ENCODE results near the gene PLA2G4F.

Gene PLA2G4F, protein sequence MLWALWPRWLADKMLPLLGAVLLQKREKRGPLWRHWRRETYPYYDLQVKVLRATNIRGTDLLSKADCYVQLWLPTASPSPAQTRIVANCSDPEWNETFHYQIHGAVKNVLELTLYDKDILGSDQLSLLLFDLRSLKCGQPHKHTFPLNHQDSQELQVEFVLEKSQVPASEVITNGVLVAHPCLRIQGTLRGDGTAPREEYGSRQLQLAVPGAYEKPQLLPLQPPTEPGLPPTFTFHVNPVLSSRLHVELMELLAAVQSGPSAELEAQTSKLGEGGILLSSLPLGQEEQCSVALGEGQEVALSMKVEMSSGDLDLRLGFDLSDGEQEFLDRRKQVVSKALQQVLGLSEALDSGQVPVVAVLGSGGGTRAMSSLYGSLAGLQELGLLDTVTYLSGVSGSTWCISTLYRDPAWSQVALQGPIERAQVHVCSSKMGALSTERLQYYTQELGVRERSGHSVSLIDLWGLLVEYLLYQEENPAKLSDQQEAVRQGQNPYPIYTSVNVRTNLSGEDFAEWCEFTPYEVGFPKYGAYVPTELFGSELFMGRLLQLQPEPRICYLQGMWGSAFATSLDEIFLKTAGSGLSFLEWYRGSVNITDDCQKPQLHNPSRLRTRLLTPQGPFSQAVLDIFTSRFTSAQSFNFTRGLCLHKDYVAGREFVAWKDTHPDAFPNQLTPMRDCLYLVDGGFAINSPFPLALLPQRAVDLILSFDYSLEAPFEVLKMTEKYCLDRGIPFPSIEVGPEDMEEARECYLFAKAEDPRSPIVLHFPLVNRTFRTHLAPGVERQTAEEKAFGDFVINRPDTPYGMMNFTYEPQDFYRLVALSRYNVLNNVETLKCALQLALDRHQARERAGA

DNA sequence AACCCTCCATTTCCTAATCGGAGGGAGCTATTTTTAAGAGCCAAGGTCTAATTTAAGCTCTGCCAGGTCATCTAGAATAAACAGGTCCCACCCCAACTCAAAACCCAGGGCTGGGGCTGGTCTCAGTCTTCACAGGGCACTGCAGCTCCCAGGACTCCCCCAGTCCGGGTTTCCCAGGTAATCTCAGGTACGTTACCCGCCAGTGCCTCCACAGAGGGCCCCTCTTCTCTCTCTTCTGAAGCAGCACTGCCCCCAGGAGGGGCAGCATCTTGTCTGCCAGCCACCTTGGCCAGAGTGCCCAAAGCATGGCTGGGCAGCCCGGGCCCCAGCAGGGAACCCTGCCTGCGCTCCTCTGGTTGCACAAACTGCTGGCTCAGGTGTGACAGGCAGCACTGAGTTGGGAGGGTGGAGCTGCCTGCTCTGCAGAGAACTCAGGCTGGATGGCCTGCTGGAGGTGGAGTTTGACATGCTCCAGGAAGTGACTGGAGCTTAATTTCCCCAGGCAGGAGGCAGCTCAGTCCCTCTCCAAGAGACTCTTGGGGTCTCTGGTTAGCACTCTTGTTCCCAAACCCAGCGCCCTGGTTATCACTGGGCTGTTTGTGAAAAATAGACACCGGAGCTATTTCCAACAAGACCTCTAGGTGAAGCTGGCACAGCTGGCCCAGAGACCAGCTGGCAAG, at the start of gene PLA2G4F:
Gene PLA2G4F, minus strand, starts transcription at position 394 of the 680 bp plus-strand sequence. Its CDS starts 87 bp downstream, at position 307.
- ChIA-PET POLR2A (no interaction called here), CTCF (interaction anchor here (1.2 kb wide), 1 partner anchor 19 kb away, joined by 6 read pairs; no protein-coding TSS in a partner anchor)
- no peak for DNase-seq (ENCODE audit: extremely low spot score)
- TF ChIP-seq CTCF (IDR thresholded peaks at IDR 0.05; ENCODE audit: control extremely low read depth, extremely low read depth, low read depth, missing control alignments): no peak

DNA sequence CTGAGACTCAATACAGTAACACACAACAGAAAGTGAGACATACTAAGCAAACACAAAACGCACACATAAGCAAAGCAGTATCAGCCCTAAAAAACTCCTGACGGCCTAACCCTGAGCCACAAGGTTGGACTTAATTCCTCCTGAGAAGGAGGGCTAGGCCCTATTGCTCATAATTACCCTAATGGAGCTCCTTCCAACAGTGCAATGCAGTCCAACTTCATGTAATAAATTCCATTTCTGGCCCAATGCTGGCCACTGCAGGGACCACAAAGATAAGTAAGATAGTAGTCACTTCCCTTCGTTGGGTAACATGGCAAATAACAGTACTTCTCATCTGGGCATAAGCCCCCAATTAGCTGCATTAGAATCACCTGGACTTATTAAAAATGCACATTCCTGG, 47.5 kb upstream of the PLA2G4F start:
- POLR2A ChIA-PET: no interaction called here
- no peak for DNase-seq (ENCODE audit: extremely low spot score)

DNA sequence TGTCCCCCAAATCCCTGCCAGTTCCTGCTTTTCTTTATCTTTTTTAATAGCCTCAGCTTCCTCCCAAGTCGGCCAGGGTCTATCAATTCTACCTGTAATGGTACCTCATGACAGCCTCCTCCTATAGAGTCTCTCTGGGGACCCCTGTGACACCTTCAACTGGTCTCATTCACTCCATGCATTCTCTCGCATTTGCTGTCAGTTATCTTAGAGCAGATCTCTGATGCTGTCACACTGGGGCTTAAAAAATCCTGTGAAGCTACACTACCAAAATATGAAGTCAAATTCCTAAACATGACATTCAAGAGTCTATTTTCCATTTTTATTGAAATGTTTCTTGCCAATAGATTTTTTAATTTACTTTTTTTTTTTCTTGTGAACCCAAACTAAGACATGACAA, 46.2 kb upstream of the PLA2G4F start:
- ChIA-PET CTCF (interaction anchor here (1.0 kb wide), 1 partner anchor 9 kb away, joined by 3 read pairs; no protein-coding TSS in a partner anchor), POLR2A (no interaction called here)
- no peak for TF ChIP-seq CTCF (IDR thresholded peaks at IDR 0.05; ENCODE audit: control extremely low read depth, extremely low read depth, low read depth, missing control alignments)
- DNase-seq (ENCODE audit: extremely low spot score): no peak

More for the DNA sequence above, 47.5 kb upstream of the PLA2G4F start:
- TF ChIP-seq CTCF (IDR thresholded peaks at IDR 0.05; ENCODE audit: control extremely low read depth, extremely low read depth, low read depth, missing control alignments): no peak
- CTCF ChIA-PET: interaction anchor here (1.0 to 1.2 kb wide), 2 partner anchors 8 to 9 kb away, joined by 3 to 4 read pairs; no protein-coding TSS in a partner anchor

- POLR2A ChIA-PET: no interaction called here
- TF ChIP-seq CTCF (IDR thresholded peaks at IDR 0.05; ENCODE audit: control extremely low read depth, extremely low read depth, low read depth, missing control alignments): no peak
- CTCF ChIA-PET: no interaction called here
- DNase-seq (ENCODE audit: extremely low spot score): no peak
Measured at GRCh38 chr15:42201801-42202200, 45.4 kb upstream of the PLA2G4F start.

DNA sequence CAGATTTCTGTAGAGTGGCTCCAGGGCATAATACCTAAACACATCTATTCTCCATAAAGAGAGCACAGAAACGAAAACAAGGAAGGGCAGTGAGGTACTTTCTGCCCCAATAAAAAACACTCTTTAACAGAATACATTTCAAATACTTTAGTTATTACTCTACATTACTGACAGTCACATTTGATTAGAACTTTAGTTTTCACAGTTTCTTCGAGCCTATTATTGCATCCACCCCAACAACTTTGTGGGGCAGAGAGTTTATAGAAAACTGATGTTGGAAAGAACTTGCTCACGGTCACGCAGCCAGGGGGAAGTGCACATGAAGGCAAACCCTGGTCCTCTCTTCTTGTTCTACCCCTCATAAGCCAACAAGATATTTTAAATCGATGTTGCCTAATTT, 42.7 kb upstream of the PLA2G4F start:
- ChIA-PET POLR2A (no interaction called here), CTCF (interaction anchor here (1.1 to 2.8 kb wide), 5 partner anchors 9 to 727 kb away, joined by 3 to 9 read pairs (median 3); no protein-coding TSS in a partner anchor)
- DNase-seq (ENCODE audit: extremely low spot score): no peak
- no peak for TF ChIP-seq CTCF (IDR thresholded peaks at IDR 0.05; ENCODE audit: control extremely low read depth, extremely low read depth, low read depth, missing control alignments)

DNA sequence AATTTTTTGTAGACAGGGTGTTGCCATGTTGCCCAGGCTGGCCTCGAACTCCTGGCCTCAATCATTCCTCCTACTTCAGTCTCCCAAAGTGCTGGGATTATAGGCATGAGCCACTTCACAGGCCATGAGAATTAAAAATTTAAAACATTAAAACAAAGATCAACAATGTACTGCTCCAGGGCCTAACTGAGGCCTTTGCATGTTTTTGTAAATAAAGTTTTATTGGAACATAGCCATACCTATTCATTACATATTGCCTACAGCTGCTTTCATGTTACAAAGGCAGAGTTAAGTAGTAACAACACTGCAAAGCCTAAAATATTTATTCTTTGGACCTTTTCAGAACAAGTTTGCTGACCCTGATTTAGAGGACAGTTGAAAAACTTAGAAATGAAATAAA, 42.1 kb upstream of the PLA2G4F start:
- ChIA-PET CTCF (interaction anchor here (1.2 to 2.8 kb wide), 3 partner anchors 9 to 728 kb away, joined by 3 to 9 read pairs (median 4); no protein-coding TSS in a partner anchor), POLR2A (interaction anchor here (0.6 kb wide), 1 partner anchor 71 kb away, joined by 3 read pairs; no protein-coding TSS in a partner anchor)
- no peak for TF ChIP-seq CTCF (IDR thresholded peaks at IDR 0.05; ENCODE audit: control extremely low read depth, extremely low read depth, low read depth, missing control alignments)
- DNase-seq (ENCODE audit: extremely low spot score): no peak
